Activated CD4-positive, alpha-beta T cell treated with anti-CD3 and anti-CD28 coated beads for 36 hours (primary cell): ENCODE results near the gene PLXDC2. TPM values are rescaled to one million over a fixed set of nuclear protein-coding genes. Genes with fewer than 3 reads are reported as not detected.
"Not testable (repeated sequence)": the region's sequence is repeated elsewhere in the genome, so short reads cannot be mapped to it uniquely, and the experiment has no call there.

ENCODE experiments used
- ATAC-seq: fragments of 200-7000 bp; cut with Tn5 transposase; one replicate; pipeline ENCODE4 v1.10.0; 2021; ENCODE audit warnings: mild to moderate bottlenecking, moderate library complexity
- CTCF ChIA-PET: fragments of 350-600 bp; sonication (Branson Sonifier 250); formaldehyde crosslinking; loops from one replicate; lab custom pipeline; 2021; ENCODE audit warnings: antibody characterized with exemption; lab: Charles Lee
- POLR2A ChIA-PET: fragments of 350-600 bp; sonication (Branson Sonifier 250); formaldehyde crosslinking; loops from one replicate; lab custom pipeline; 2021; ENCODE audit warnings: antibody characterized with exemption, inconsistent platforms; lab: Charles Lee
- DNase-seq: peaks from one replicate; pipeline ENCODE4 v3.0.0-alpha.2; 2020
- H3K27ac Mint-ChIP-seq: one replicate; pipeline ENCODE4 v1.8.0; 2021; ENCODE audit warnings: mixed read lengths
- H3K27me3 Mint-ChIP-seq: one replicate; pipeline ENCODE4 v1.8.0; 2021; ENCODE audit warnings: mixed read lengths
- H3K36me3 Mint-ChIP-seq: one replicate; pipeline ENCODE4 v1.8.0; 2021; ENCODE audit warnings: low read depth, mixed read lengths
- H3K4me1 Mint-ChIP-seq: one replicate; pipeline ENCODE4 v1.8.0; 2021; ENCODE audit warnings: mixed read lengths
- H3K4me3 Mint-ChIP-seq: one replicate; pipeline ENCODE4 v1.8.0; 2021; ENCODE audit warnings: mild to moderate bottlenecking, moderate library complexity, mixed read lengths
- H3K9me3 Mint-ChIP-seq: one replicate; pipeline ENCODE4 v1.8.0; 2021; ENCODE audit warnings: low read depth, mixed read lengths
- intact Hi-C, 2 experiments: fragments of 100-400 bp; cut with DNase I in 1 of 2; cut with micrococcal nuclease in 1 of 2; formaldehyde crosslinking; loops; one replicate each; pipeline versions ENCODE4 v1.14.2 to v1.15.1; 2022 to 2024; cut with DNase I, micrococcal nuclease
- total RNA-seq, 2 experiments: library from RNA; stranded (reverse); gene quantifications; one replicate each; pipeline ENCODE4 v1.2.3, GENCODE V29; 2021

The PLXDC2 gene
- not detected for total RNA-seq

DNA sequence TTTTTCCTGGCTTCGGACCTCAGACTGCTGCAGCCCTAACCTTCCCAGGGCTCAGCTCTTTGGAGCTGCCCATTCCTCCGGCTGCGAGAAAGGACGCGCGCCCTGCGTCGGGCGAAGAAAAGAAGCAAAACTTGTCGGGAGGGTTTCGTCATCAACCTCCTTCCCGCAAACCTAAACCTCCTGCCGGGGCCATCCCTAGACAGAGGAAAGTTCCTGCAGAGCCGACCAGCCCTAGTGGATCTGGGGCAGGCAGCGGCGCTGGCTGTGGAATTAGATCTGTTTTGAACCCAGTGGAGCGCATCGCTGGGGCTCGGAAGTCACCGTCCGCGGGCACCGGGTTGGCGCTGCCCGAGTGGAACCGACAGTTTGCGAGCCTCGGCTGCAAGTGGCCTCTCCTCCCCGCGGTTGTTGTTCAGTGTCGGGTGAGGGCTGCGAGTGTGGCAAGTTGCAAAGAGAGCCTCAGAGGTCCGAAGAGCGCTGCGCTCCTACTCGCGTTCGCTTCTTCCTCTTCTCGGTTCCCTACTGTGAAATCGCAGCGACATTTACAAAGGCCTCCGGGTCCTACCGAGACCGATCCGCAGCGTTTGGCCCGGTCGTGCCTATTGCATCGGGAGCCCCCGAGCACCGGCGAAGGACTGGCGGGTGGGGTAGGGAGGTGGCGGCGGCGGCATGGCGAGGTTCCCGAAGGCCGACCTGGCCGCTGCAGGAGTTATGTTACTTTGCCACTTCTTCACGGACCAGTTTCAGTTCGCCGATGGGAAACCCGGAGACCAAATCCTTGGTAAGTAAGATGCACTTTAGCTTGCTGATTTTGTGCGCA, at the start of gene PLXDC2:
PLXDC2 (plus strand) TSS at position 22 of the 820 bp plus-strand sequence.
- ChIA-PET POLR2A (no interaction called here), CTCF (no interaction called here)
- Mint-ChIP-seq H3K27ac (no peak within 1 kb of the TSS), H3K36me3 (no peaks in the 10 kb centered on the region), H3K9me3 (no peaks in the 10 kb centered on the region), H3K4me3 (peak within 1 kb of the TSS; percentile 17), H3K27me3 (peaks cover 34% of the 10 kb centered on the region), H3K4me1 (peaks cover 5% of the 10 kb centered on the region)
- DNase-seq (peak; percentile 25), ATAC-seq (no peak)
- intact Hi-C loops: no loop called here

GRCh38 chr10:19767876-19768275, 48.4 kb upstream of the PLXDC2 start:
- H3K4me3 Mint-ChIP-seq: no peak overlapping the region
- H3K4me1 Mint-ChIP-seq: no peaks in the 10 kb centered on the region
- ChIA-PET POLR2A (no interaction called here), CTCF (interaction anchor here (0.5 to 0.7 kb wide), 3 partner anchors 18 to 1133 kb away, joined by 3 read pairs; no protein-coding TSS in a partner anchor)
- intact Hi-C loops: no loop called here
- no peak for DNase-seq
- no peak for ATAC-seq
- peaks cover 4% of the 10 kb centered on the region for H3K9me3 Mint-ChIP-seq
- no peak overlapping the region for H3K27ac Mint-ChIP-seq
- H3K36me3 Mint-ChIP-seq: no peaks in the 10 kb centered on the region
- H3K27me3 Mint-ChIP-seq: no peaks in the 10 kb centered on the region

GRCh38 chr10:19769826-19770225, 46.4 kb upstream of the PLXDC2 start:
- POLR2A ChIA-PET, intact Hi-C loops: not testable (repeated sequence)

GRCh38 chr10:19772972-19773371, 43.3 kb upstream of the PLXDC2 start:
- ATAC-seq (no peak), DNase-seq (no peak)
- Mint-ChIP-seq H3K27ac (no peak overlapping the region), H3K27me3 (no peaks in the 10 kb centered on the region), H3K4me3 (no peak overlapping the region), H3K9me3 (peaks cover 4% of the 10 kb centered on the region), H3K4me1 (no peaks in the 10 kb centered on the region), H3K36me3 (no peaks in the 10 kb centered on the region)
- ChIA-PET POLR2A (no interaction called here), CTCF (no interaction called here)
- intact Hi-C loops: no loop called here

More at GRCh38 chr10:19769826-19770225, 46.4 kb upstream of the PLXDC2 start:
- H3K27me3 Mint-ChIP-seq, H3K36me3 Mint-ChIP-seq, H3K27ac Mint-ChIP-seq, H3K4me1 Mint-ChIP-seq, DNase-seq, CTCF ChIA-PET, ATAC-seq, H3K4me3 Mint-ChIP-seq, H3K9me3 Mint-ChIP-seq: not testable (repeated sequence)

DNA sequence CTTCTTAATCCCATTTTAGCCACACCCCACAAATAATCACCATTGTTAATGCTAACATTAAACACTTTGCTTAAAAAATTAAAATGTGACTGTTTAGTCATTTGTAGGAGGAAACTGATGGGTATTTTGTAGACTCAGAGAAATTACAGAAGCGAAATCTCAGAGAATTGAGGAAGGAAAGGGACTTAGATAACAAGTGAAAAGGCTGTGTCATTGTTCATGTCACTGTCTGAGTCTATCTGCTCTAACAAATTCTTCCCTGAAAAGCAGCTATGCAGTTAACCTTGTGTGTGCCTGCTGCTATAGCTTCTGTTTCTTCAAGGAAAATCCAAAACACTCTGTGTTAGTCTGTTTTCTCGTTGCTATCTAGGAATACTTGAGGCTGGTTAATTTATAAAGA, 40.9 kb upstream of the PLXDC2 start:
- ATAC-seq (no peak), DNase-seq (no peak)
- Mint-ChIP-seq H3K27me3 (no peaks in the 10 kb centered on the region), H3K4me1 (no peaks in the 10 kb centered on the region), H3K9me3 (peaks cover 4% of the 10 kb centered on the region), H3K36me3 (no peaks in the 10 kb centered on the region), H3K4me3 (no peak overlapping the region), H3K27ac (no peak overlapping the region)
- POLR2A ChIA-PET: no interaction called here
- intact Hi-C loops: no loop called here
- CTCF ChIA-PET: no interaction called here

DNA sequence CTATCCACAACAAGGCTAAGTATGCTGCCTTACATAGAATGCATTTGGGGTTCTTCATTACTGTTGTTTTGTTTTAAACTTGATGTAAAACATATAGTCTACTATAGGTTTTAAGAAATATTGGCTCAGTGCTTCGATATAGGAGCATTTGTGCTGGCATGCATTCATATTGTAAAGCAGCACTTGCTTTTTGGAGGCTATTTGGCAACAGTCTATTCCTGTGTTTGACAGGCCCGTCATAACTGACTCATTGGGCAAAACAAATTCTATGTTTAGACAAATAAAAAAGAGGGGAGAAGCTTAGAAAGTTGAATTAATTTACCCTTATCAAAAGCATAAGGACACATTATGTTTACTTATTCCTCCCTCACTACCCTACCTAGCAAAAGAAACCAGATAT, 38.4 kb upstream of the PLXDC2 start:
- H3K9me3 Mint-ChIP-seq: peaks cover 4% of the 10 kb centered on the region
- H3K4me1 Mint-ChIP-seq: no peaks in the 10 kb centered on the region
- H3K4me3 Mint-ChIP-seq: no peak overlapping the region
- intact Hi-C loops: no loop called here
- ChIA-PET POLR2A (no interaction called here), CTCF (interaction anchor here (0.7 kb wide), 1 partner anchor 721 kb away, joined by 3 read pairs; no protein-coding TSS in a partner anchor)
- no peaks in the 10 kb centered on the region for H3K27me3 Mint-ChIP-seq
- no peak overlapping the region for H3K27ac Mint-ChIP-seq
- H3K36me3 Mint-ChIP-seq: no peaks in the 10 kb centered on the region
- DNase-seq (no peak), ATAC-seq (no peak)

GRCh38 chr10:19778996-19779395, 37.2 kb upstream of the PLXDC2 start:
- POLR2A ChIA-PET: no interaction called here
- DNase-seq (no peak), ATAC-seq (no peak)
- Mint-ChIP-seq H3K27ac (no peak overlapping the region), H3K9me3 (peaks cover 4% of the 10 kb centered on the region), H3K36me3 (no peaks in the 10 kb centered on the region), H3K4me3 (no peak overlapping the region), H3K4me1 (no peaks in the 10 kb centered on the region), H3K27me3 (no peaks in the 10 kb centered on the region)
- intact Hi-C loops: no loop called here
- CTCF ChIA-PET: no interaction called here

GRCh38 chr10:19782430-19783089, 33.7 kb upstream of the PLXDC2 start:
- Mint-ChIP-seq H3K4me3 (no peak overlapping the region), H3K36me3 (no peaks in the 10 kb centered on the region), H3K27ac (no peak overlapping the region), H3K9me3 (no peaks in the 10 kb centered on the region), H3K27me3 (no peaks in the 10 kb centered on the region), H3K4me1 (no peaks in the 10 kb centered on the region)
- DNase-seq (no peak), ATAC-seq (no peak)
- ChIA-PET POLR2A (no interaction called here), CTCF (interaction anchor here (0.6 kb wide), 1 partner anchor 149 kb away, joined by 3 read pairs; no protein-coding TSS in a partner anchor)
- intact Hi-C loops: loop anchor here in 1 of 2 experiments (10.0 kb wide), 2 partner anchors 368 to 1098 kb away; no protein-coding TSS in a partner anchor

DNA sequence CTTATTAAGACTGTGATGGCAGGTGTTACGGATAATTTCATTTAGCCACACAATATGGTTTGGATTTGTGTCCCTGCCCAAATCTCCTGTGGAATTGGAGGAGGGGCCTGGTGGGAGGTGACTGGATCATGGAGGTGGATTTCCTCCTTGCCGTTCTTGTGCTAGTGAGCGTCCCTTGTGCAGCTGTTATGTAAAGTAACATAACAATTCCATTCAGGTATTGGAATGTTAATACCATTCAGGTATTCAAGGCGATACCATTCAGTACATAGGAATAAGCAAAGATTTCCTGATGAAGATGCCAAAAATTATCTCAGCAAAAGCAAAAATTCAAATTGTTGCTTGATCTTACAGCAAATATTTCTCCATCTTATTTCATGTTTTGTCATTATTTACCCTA, 32.5 kb upstream of the PLXDC2 start:
- Mint-ChIP-seq H3K4me3 (no peak overlapping the region), H3K4me1 (no peaks in the 10 kb centered on the region), H3K27me3 (peaks cover under 1% of the 10 kb centered on the region), H3K36me3 (no peaks in the 10 kb centered on the region), H3K9me3 (no peaks in the 10 kb centered on the region), H3K27ac (no peak overlapping the region)
- POLR2A ChIA-PET: no interaction called here
- ATAC-seq (no peak), DNase-seq (no peak)
- intact Hi-C loops: loop anchor here in 1 of 2 experiments (10.0 kb wide), 2 partner anchors 369 to 1099 kb away; no protein-coding TSS in a partner anchor
- CTCF ChIA-PET: interaction anchor here (1.5 kb wide), 1 partner anchor 10 kb away, joined by 4 read pairs; no protein-coding TSS in a partner anchor

GRCh38 chr10:19785366-19785765, 30.9 kb upstream of the PLXDC2 start:
- no peak overlapping the region for H3K27ac Mint-ChIP-seq
- intact Hi-C loops: loop anchor here in 1 of 2 experiments (10.0 kb wide), 2 partner anchors 371 to 1101 kb away; no protein-coding TSS in a partner anchor
- ATAC-seq (no peak), DNase-seq (no peak)
- no peaks in the 10 kb centered on the region for H3K9me3 Mint-ChIP-seq
- ChIA-PET POLR2A (no interaction called here), CTCF (no interaction called here)
- H3K4me3 Mint-ChIP-seq: no peak overlapping the region
- no peaks in the 10 kb centered on the region for H3K36me3 Mint-ChIP-seq
- no peaks in the 10 kb centered on the region for H3K4me1 Mint-ChIP-seq
- peaks cover 5% of the 10 kb centered on the region for H3K27me3 Mint-ChIP-seq

DNA sequence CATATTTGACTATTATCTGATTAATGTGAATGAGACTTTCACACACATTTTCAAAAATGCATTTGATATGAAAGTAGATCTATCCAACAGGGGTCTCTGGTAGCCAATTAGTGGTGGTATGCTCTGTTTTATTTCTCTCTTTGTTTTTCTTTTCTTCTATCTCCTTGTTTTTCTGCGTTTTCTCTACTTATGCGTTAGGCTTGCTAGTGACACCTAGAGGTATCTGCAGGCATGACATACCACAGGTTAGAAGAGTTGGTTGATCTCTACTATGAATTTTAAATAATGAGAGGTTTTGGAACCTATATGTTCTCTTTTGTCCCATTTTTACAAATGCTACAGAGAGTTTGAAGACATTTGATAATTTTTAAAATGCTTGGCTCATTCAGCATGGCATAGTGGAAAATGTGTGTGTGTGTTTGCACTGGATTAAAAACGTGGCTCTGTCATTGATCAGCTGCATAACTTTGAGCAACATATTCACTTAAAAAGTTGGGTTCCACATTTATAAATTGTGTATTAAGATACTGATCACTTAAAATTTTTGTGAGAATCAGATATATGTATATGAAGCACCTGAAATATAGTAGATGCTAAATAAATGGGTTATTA, 28.1 kb upstream of the PLXDC2 start:
- H3K4me3 Mint-ChIP-seq: no peak overlapping the region
- no peak for ATAC-seq
- ChIA-PET CTCF (no interaction called here), POLR2A (no interaction called here)
- H3K27me3 Mint-ChIP-seq: peaks cover 5% of the 10 kb centered on the region
- H3K4me1 Mint-ChIP-seq: no peaks in the 10 kb centered on the region
- no peaks in the 10 kb centered on the region for H3K9me3 Mint-ChIP-seq
- no peaks in the 10 kb centered on the region for H3K36me3 Mint-ChIP-seq
- DNase-seq: peak; percentile 26
- intact Hi-C loops: loop anchor here in 1 of 2 experiments (10.0 kb wide), 2 partner anchors 373 to 1103 kb away; no protein-coding TSS in a partner anchor
- H3K27ac Mint-ChIP-seq: no peak overlapping the region
